Measurements from ENCODE around the gene PRKAR2B.

DNA sequence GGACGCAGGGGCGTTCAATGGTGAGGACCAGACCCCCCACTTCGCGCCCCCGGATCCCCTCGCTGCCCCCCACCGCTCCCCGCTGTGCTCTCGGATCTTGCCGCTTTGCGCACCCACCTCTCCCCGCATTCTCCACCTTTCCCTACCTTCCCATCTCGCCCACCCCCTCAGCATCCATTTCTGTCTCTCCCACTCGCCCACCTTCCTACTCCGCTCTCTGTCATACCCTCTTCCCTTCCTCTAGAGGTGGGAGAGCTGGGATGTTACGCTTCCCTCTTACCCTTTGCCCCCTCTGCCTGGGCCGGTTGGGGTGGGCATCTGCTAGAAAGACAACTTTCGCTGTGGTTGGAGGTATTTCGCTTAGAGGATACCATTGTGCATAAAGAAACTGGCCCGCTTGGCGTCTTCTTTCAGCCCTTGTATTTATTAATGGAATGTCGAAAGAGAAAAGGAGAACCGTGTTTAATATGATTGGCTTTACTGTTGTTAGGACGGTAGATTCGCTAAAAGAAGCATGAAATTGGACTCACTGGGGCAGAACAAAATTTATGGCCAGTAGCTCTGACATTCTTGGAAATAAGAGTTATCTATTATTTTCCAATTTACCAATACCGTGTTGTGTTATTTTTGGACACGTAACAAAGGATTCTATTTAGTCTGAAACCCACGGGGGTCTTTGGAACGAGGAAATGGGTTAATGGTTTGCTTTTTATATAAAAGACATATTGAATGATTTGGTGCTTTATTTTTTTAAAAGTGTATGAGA, 873 bp downstream of the PRKAR2B start:
- TF ChIP-seq CTCF (conservative IDR thresholded peaks at IDR 0.05 in 1 of 2, IDR thresholded peaks at IDR 0.05 in 1 of 2; ENCODE audit: low read depth in 1 of 2, low read length in 2 of 2), result no peak
- no peak for TF ChIP-seq EZH2 (IDR thresholded peaks at IDR 0.05; ENCODE audit: low read length, missing control alignments)
